B cell (primary cell): Measurements from ENCODE around the gene TRIM2. TPM values are rescaled to one million over a fixed set of nuclear protein-coding genes. Genes with fewer than 3 reads are reported as not detected.

ENCODE experiments used
- ATAC-seq: fragments of 200-7000 bp; cut with Tn5 transposase; one replicate; pipeline ENCODE4 v1.10.0; 2021; ENCODE audit warnings: low read depth, mild to moderate bottlenecking, moderate number of reproducible peaks, moderate library complexity
- CTCF ChIA-PET: fragments of 350-600 bp; sonication (Branson Sonifier 250); formaldehyde crosslinking; loops from one replicate; lab custom pipeline; 2021; ENCODE audit warnings: antibody characterized with exemption, inconsistent platforms; lab: Charles Lee
- POLR2A ChIA-PET: fragments of 350-600 bp; sonication (Branson Sonifier 250); formaldehyde crosslinking; loops from one replicate; lab custom pipeline; 2021; ENCODE audit warnings: antibody characterized with exemption; lab: Charles Lee
- DNase-seq: peaks from one replicate; pipeline ENCODE4 v3.0.0; 2013
- H2AFZ ChIP-seq: 2 replicates; pipeline ENCODE4 v1.6.1; 2012; ENCODE audit warnings: mild to moderate bottlenecking, low read depth, low read length; ENCODE audit not compliant: insufficient read depth, poor library complexity, severe bottlenecking
- H3K27ac ChIP-seq, 2 donors: 1 replicate in 1 of 2; 2 replicates in 1 of 2; pipeline ENCODE4 v1.5.1; 2012 to 2013; ENCODE audit warnings: low read length in 2 of 2, mild to moderate bottlenecking in 2 of 2, moderate library complexity in 1 of 2
- H3K27me3 ChIP-seq, 4 experiments: fragments of 200-600 bp in 1 of 4; sonication (generic) in 1 of 4; replicated peaks in 1 of 4; 1 replicate in 2 of 4; 2 replicates in 2 of 4; pipeline versions ENCODE4 v1.6.1 to v1.7.0; 2013 to 2016; ENCODE audit warnings: low read length in 3 of 4, mild to moderate bottlenecking in 2 of 4, mixed read lengths in 1 of 4, moderate library complexity in 1 of 4; ENCODE audit not compliant: insufficient read depth in 4 of 4, control insufficient read depth in 3 of 4; ENCODE audit errors: control extremely low read depth in 1 of 4
- H3K36me3 ChIP-seq, 2 experiments: replicated peaks in 1 of 2; 1 replicate in 1 of 2; 2 replicates in 1 of 2; pipeline versions ENCODE4 v1.6.1 to v1.7.1; 2013; ENCODE audit warnings: low read length in 1 of 2; ENCODE audit not compliant: insufficient read depth in 2 of 2, control insufficient read depth in 1 of 2; ENCODE audit errors: control extremely low read depth in 1 of 2, extremely low read depth in 1 of 2
- H3K4me1 ChIP-seq, 2 donors: fragments of 200-600 bp in 1 of 2; sonication (generic) in 1 of 2; 1 replicate in 1 of 2; 2 replicates in 1 of 2; pipeline versions ENCODE4 v1.5.1 to v1.6.1; 2013 to 2017; ENCODE audit warnings: low read length in 2 of 2; ENCODE audit not compliant: control insufficient read depth in 2 of 2, insufficient read depth in 2 of 2
- H3K4me2 ChIP-seq: replicated peaks from 2 replicates; pipeline ENCODE3; 2012; ENCODE audit warnings: mild to moderate bottlenecking, low read depth, low read length; ENCODE audit not compliant: poor library complexity, severe bottlenecking
- H3K4me3 ChIP-seq, 5 experiments: fragments of 200-600 bp in 1 of 5; sonication (generic) in 1 of 5; 1 replicate in 3 of 5; 2 replicates in 2 of 5; pipeline versions ENCODE4 v1.5.1 to v1.7.0; 2011 to 2016; ENCODE audit warnings: low read length in 4 of 5, mild to moderate bottlenecking in 4 of 5, low read depth in 2 of 5, control low read depth in 1 of 5, moderate library complexity in 1 of 5; ENCODE audit not compliant: insufficient read depth in 1 of 5; ENCODE audit errors: control extremely low read depth in 1 of 5, extremely low read depth in 1 of 5
- H3K79me2 ChIP-seq: fragments of 200-600 bp; sonication (generic); one replicate; pipeline ENCODE4 v1.6.0; 2016; ENCODE audit warnings: low read length; ENCODE audit not compliant: control insufficient read depth, insufficient read depth
- H3K9ac ChIP-seq: fragments of 200-600 bp; sonication (generic); 2 replicates; pipeline ENCODE4 v1.6.1; 2017; ENCODE audit warnings: mild to moderate bottlenecking, low read length, moderate library complexity
- H3K9me3 ChIP-seq, 3 donors: one replicate each; pipeline versions ENCODE4 v1.6.1 to v1.7.1; 2013; ENCODE audit warnings: low read length in 2 of 3; ENCODE audit not compliant: control insufficient read depth in 2 of 3, insufficient read depth in 1 of 3; ENCODE audit errors: control extremely low read depth in 1 of 3
- H4K20me1 ChIP-seq: 2 replicates; pipeline ENCODE4 v1.6.0; 2012; ENCODE audit warnings: mild to moderate bottlenecking, low read length; ENCODE audit not compliant: insufficient read depth, control insufficient read depth, poor library complexity, severe bottlenecking
- H3K27ac Mint-ChIP-seq: one replicate; pipeline ENCODE4 v1.8.0; 2021; ENCODE audit warnings: mixed read lengths
- H3K27me3 Mint-ChIP-seq: one replicate; pipeline ENCODE4 v1.8.0; 2021; ENCODE audit warnings: mixed read lengths
- H3K4me1 Mint-ChIP-seq: one replicate; pipeline ENCODE4 v1.8.0; 2021; ENCODE audit warnings: mixed read lengths
- H3K4me3 Mint-ChIP-seq: one replicate; pipeline ENCODE4 v1.8.0; 2021; ENCODE audit warnings: mixed read lengths
- H3K9me3 Mint-ChIP-seq: one replicate; pipeline ENCODE4 v1.8.0; 2022; ENCODE audit warnings: mixed read lengths; ENCODE audit not compliant: insufficient read depth
- CTCF ChIP-seq: fragments of 200-600 bp; IDR thresholded peaks from one replicate; pipeline ENCODE4 v1.8.0; 2022; ENCODE audit warnings: antibody characterized with exemption, mild to moderate bottlenecking
- EZH2 ChIP-seq: IDR thresholded peaks from 2 replicates; pipeline ENCODE4 v1.6.1; 2012; ENCODE audit warnings: borderline replicate concordance, low read depth, mild to moderate bottlenecking, moderate library complexity, low read length; ENCODE audit not compliant: insufficient read depth, poor library complexity, severe bottlenecking
- WGBS: methylation state at CpG from one replicate; pipeline ENCODE4 v1.1.5; 2013; ENCODE audit warnings: missing lambda C conversion rate; ENCODE audit not compliant: insufficient coverage; 5-methylcytosine and 5-hydroxymethylcytosine counted together
- intact Hi-C: fragments of 100-400 bp; cut with micrococcal nuclease; formaldehyde crosslinking; loops from one replicate; pipeline ENCODE4 v1.10.0; 2022
- polyA plus RNA-seq: library from polyadenylated mRNA; depleted of rRNA; stranded (reverse); fragments of >200 nt; gene quantifications from 2 replicates; pipeline ENCODE4 v1.2.3, GENCODE V29; 2012
- total RNA-seq, 2 donors: library from RNA; stranded (reverse); fragments of 120-200 nt in 1 of 2; gene quantifications; 1 replicate in 1 of 2; 2 replicates in 1 of 2; pipeline versions ENCODE4 v1.2.3 to v1.2.4, GENCODE V29; 2013 to 2022

TRIM2 gene
- total and polyA plus RNA-seq, 2 donors (not counting 1 experiment from before 2014, with no cell fraction given): 1.2 to 6.4 TPM

GRCh38 chr4:153228512-153229140, 24.4 kb downstream of the TRIM2 start:
- TF ChIP-seq CTCF (no peak), EZH2 (no peak)
- ChIA-PET POLR2A (no interaction called here), CTCF (no interaction called here)
- 73% methylated on average over 3 of the region's 6 CpGs for WGBS
- Mint-ChIP-seq H3K27me3 (peaks cover 19% of the 10 kb centered on the region), H3K4me3 (no peak overlapping the region), H3K4me1 (peaks cover 19% of the 10 kb centered on the region), H3K9me3 (peaks cover 9% of the 10 kb centered on the region), H3K27ac (no peak overlapping the region)
- H3K4me3 ChIP-seq: no peak overlapping the region
- H3K9ac ChIP-seq: no peak overlapping the region
- H3K36me3 ChIP-seq: no peaks in the 10 kb centered on the region
- no peak for ATAC-seq
- H3K4me2 ChIP-seq: no peak overlapping the region
- intact Hi-C loops: loop anchor here (10.0 kb wide), 1 partner anchor 416 kb away; no protein-coding TSS in a partner anchor
- no peak overlapping the region for H3K27ac ChIP-seq
- H3K27me3 ChIP-seq: peaks cover 0 to 7% (median 0%) of the 10 kb centered on the region in 4 experiments
- H4K20me1 ChIP-seq: no peaks in the 10 kb centered on the region
- peaks cover under 1 to 2% of the 10 kb centered on the region in 2 donors for H3K4me1 ChIP-seq
- H3K9me3 ChIP-seq: peaks cover 0 to 8% (median 4%) of the 10 kb centered on the region in 3 donors
- no peak for DNase-seq
- H2AFZ ChIP-seq: no peak overlapping the region
- H3K79me2 ChIP-seq: no peaks in the 10 kb centered on the region

GRCh38 chr4:153229545-153229944, 25.3 kb downstream of the TRIM2 start:
- ChIA-PET CTCF (no interaction called here), POLR2A (no interaction called here)
- Histone ChIP-seq H3K4me3 (no peak overlapping the region), H2AFZ (no peak overlapping the region), H3K4me1 (no peaks in the 10 kb centered on the region), H3K9me3 (peaks cover 0 to 7% (median 4%) of the 10 kb centered on the region in 3 donors), H3K9ac (no peak overlapping the region), H3K27ac (no peak overlapping the region), H3K79me2 (no peaks in the 10 kb centered on the region), H3K36me3 (no peaks in the 10 kb centered on the region), H3K27me3 (peaks cover 0 to 7% (median 0%) of the 10 kb centered on the region in 4 experiments), H3K4me2 (no peak overlapping the region), H4K20me1 (no peaks in the 10 kb centered on the region)
- Mint-ChIP-seq H3K4me3 (no peak overlapping the region), H3K4me1 (peaks cover 11% of the 10 kb centered on the region), H3K27ac (no peak overlapping the region), H3K27me3 (peaks cover 19% of the 10 kb centered on the region), H3K9me3 (peaks cover 5% of the 10 kb centered on the region)
- WGBS: 97% methylated on average over 3 of the region's 5 CpGs
- DNase-seq (no peak), ATAC-seq (no peak)
- no peak for TF ChIP-seq CTCF
- TF ChIP-seq EZH2: no peak
- intact Hi-C loops: loop anchor here (10.0 kb wide), 1 partner anchor 415 kb away; no protein-coding TSS in a partner anchor
